HG03039 (cell line): Measurements from ENCODE around the gene KIDINS220.

Experiments
- ATAC-seq: cut with Tn5 transposase; IDR thresholded peaks from one replicate; pipeline ENCODE4 v1.9.1; 2021; ENCODE audit warnings: mild to moderate bottlenecking, moderate library complexity; ENCODE audit not compliant: unreplicated experiment

Gene KIDINS220

DNA sequence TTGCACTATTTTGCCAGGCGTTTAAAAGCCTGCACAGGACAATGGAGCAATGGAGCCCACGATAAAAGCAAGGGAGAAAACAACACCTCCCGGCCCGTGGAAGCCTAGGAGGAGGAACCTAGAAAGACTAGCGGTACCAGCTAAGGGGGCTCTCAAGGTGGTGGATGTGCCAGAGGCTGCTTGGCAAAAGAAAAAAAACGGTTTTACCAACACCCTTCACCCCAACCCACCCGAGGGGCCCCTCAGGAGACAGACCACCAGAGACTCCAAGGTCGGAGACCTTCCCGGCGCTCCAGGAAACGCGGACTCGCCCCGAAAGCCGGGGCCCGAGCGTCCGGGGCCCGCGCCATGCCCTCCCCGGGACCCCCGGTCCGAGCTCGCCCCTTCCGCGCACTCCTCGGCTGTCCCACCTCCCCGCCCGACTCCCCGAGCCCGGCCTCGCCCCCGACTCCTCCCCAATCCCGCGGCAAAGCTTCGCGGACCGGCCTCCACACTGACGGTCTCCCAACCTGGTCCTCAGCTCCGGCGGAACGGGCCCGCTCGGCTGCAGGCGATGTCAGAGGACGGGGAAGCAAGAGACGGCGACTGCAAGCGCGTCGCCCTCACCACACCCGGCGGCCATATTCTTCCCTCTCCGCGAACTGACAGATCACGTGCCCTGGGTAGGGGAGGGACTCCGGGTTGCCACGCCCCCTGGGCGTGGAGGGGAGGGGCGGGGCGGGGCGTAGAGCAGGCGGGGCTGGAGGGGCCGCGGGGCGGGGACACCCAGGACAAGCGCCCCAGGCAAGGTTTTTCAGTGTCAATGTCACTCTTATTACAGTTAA, at the start of gene KIDINS220:
Gene KIDINS220 (minus strand): TSS at position 643 of the 824 bp plus-strand sequence. CDS start 10,520 bp downstream, outside the sequence.
- peak; percentile 91 for ATAC-seq

DNA sequence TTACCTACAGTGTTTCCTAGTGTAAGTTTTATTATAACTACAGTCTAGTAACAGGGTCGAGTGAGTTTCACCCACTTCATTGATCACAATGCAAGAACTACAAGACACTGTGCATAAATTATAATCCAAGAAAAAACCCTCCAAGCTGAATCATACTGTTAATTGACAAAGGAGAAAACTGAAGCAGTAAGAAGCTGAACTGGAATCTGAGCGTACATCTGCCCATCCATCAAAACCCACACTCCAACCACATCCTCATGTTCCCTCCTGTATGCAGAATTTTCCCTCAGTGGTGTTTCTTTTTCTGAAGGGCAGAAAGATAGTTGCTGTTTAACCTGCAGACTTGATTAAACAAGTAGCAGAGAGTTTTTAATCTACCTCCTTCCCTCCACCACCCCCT, 49.5 kb upstream of the KIDINS220 start:
- ATAC-seq = no peak

DNA sequence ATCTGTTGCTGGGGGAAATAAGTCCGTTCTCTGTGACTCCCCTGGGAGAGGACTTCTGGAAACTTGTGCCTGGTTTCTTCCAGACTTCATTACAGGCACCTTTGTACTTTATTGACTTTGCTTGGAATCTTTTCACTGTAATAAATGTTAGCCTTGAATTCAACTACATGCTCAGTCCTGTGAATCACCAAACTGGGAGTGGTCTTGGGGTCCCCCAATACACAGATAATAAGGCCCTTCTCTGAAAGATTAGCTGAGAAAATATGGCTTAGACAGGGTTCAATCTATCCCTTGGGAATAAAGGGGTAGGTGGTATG, 48.7 kb upstream of the KIDINS220 start:
- ATAC-seq = no peak

DNA sequence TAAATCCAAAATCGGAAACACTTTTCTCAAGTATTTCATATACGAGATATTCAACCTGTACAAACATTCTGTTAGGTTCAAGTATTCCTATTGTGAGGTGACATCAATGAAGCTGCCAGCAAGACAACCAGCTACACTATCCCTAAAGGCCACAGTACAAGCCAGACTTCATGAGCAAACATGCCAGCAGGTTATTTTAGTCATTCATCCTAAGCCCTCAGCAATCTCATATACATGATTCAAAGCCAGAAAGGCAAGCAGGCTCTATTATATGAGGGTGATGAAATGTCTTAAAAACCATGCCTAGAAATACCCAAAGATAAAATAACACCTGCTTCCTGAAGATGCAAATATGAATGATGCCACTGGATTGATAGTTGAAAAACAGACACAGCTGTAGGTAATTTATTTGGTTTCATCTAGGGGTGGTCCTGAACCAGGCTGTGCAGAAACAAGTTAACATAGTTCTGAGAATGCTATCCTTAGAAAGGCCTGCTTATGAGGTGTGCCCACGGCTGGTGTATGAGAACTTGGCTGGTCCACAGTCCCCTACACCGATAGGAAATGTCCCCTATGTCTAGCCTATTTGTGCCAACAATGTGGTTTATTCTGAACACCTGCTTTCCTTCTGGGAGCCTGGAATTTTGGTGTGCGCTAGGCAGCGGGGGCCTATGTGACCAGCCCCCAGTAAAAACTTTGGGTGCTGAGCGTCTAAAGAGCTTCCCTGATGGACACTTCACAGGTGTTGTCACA, 48.2 kb upstream of the KIDINS220 start:
- no peak for ATAC-seq

DNA sequence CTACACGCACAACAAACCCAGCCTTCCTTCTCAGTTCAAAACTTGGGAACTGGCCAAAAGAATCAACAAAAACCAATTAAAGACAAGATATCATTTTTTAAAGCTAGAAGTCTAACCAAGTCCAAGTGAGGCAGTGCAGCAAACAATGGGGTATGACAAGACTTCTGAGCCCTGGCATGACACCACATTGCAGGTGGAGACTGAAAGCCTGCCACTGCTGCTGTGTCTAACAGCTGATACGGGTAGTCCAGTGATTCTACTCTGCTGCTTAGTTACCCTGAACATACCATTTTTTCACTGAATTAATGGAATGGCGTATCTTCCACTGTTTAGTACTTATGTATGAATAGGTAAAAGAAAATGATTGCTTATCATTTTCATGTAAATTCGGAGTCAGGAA, 47.4 kb upstream of the KIDINS220 start:
- no peak for ATAC-seq

DNA sequence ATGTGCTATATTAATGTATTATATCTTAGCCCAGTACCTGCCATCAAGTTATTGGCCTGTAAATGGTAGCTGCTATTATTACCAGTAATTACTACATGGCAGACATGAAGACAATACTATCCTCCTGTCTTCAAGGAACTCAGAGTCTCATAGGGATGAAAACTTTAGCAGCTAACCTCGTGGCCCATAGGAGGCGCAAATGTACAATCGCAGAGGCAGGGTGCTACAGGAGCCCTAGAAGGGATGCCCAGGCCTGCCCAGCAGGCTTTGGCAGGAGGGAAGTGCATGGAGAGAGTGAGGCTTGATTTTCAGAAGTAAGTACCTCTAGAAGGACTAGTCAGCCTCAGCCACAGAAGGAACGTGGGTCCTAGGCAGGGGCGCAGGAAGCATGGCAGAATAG, 44.7 kb upstream of the KIDINS220 start:
- no peak for ATAC-seq

DNA sequence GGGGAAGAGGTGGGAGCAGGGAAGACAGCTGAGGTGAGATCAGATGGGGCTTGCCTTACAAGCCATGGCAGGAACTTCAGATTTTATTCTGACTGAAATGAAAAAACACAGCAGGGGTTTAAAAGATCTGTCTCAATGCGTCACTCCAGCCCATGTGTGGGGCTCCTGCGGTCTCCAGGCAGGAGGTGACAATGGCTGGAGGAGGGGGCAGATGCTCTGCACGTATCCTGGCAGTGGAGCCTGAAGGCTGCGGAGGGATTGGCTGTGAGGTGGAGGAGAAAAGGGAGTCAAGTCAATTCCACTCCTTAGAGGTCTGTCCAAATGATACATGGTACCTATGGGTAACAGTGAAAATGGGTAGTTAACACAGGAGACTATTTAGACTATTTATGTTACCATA, 40.5 kb upstream of the KIDINS220 start:
- ATAC-seq = no peak

DNA sequence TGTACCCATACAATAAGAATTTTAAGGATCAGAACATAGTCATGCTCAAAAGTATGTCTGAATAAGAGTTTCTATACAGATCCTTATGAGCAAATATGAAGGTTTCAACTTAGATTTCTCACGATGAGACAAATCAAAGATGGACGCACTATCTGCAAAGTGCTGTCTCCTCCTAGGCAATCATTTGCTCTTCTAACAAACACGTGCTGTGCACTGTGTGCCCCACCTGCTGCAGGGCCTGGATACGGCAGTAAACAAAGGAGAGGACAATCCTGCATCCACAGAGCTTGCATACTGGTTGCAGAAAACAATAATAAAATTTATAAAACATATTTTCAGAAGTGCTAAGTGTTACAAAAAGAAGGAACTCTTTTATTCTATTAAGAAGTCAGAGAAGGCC, 39.9 kb upstream of the KIDINS220 start:
- ATAC-seq = no peak

DNA sequence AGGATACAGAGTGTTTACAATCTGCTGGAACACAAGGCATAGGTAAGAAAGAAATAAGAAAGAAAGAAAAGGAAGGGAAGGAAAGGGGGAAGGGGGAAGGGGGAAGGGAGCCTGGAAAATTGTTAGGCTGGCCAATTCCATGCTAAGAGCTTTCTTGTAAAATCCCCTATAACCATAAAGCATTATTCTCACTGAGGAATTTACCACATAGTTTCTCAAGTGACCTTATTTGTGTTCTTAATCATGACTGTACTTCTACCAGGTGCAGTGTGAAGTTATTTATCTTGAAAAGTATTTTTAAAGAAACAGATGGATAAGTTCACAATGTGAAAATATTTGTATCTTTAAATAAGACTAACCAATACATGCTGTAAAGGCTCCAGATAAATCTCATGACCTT, 39.2 kb upstream of the KIDINS220 start:
- no peak for ATAC-seq

DNA sequence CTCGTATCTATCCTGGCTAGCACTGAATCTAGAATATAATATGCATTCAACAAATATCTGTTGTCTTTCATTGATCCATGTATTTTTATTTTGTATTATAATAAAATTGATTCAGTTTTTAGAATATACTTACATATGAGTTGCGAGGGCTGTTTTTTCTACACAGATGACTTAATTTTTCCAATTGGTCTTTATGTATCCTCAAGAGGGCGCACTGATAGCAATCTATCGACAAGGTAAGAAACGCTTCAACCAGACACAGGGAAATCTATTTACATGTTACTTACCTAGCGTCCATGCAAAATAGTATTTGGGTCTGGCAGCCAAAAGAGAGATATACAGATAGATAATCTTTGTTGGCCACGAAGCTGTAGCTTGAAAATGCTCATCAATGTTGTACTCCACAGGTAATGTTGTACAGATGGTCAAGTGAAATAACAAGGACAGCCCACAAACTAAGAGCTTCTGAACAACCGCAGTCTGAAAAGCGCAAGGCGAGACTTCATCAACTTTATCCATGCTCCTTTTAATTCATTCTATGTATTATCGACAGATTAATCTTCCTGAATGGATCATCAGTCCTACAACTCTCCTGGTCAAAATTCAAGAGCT, 35.5 kb upstream of the KIDINS220 start:
- ATAC-seq = no peak

DNA sequence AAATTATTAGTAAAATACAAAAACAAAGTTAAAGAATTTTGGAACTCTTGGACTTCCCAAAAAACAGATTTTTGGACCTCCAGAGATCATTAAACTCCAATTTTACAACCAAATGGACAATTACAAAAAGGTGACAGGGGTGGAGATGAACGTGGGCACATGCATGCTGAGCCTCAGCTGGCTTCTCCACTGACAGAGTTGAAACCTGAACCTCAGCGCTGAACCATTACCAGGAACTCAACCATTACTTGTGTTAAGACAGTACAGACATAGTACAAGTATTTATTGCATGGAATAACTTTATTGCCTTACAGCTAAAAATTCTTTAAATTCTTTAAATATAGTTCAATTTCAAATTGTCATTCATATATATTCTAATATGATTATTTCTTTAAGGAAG, 33.0 kb upstream of the KIDINS220 start:
- no peak for ATAC-seq

DNA sequence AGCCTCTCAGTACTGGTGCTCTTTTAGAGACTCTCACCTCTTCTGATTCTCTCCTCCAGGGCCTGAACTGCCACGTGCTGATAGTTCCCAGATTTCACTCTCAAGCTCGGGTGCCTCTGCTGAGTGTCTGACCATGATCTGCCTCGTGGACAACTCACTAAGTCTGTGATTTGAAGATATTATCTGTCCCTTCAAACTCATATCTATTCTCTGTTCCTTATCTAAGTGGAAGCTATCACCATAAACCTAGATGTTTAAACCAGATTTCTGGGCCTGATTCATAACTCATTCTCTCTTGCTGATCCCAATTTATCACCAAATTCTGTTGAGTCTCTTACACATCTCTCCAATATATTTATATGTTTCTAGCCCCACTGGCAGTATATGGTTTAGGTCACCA, 29.9 kb upstream of the KIDINS220 start:
- no peak for ATAC-seq

DNA sequence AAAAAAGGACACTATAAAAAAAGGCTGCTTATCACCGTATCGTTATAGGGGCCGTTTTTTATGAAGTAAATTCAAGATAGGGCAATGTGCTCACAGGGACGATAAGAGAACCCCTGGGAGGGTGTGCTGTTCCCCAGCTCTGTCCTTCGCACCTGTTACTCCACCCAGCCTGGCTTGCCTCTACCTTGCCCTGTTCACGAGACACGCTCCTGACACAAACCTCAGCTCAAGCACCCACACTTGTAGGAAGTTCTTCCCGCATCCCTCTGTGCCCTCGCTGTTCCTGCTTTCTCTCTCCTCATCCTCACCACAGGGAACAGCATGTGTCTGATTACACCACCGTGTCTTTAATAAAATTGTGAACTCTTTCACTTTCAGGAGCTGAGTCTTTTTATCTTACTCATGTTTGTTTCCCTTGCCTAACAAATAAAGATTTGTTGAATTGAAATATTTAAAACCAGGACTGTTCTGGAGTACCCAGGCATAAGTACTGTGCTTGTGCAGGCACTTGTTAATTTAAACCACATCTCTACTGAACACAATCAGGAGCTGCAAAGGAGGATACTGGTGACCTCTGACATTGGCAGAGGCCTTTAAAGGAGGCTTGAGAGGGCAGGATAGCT, 26.0 kb upstream of the KIDINS220 start:
- no peak for ATAC-seq

DNA sequence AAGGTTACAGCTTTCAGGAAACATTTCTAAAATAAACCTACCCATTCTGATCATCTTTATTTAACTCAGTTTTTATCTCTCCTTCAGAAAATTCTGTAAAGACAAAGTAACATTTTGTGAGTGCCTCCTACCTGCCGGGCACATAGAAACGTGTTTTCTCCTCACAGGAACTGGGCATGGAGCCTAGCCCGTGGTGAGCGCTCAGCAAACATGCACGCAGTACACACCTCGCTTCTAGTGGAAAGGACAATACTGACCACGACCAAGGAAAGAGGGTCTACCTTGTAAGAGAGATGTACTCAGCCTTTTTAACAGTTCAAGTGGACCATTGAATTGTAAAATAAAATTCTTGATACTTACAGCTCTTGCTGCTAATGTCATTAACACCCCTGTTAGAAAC, 24.8 kb upstream of the KIDINS220 start:
- no peak for ATAC-seq

DNA sequence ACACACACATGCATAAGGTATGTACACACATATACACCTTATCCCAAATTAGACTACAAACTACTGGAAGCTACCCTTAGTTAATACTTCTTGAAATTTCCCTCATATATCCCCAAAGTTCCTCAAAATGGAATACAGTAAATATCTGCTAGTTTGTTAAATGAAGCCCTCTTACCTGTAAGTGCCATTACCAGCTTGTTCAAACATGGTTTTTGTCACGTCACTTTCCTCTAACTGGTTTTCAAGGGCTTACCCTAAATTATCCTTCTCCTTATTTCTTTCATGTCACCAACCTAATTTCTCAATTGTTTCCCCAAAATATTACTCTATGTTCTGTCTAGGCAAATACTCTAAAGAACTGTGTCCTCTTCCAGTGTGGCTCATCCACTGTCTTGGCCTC, 24.4 kb upstream of the KIDINS220 start:
- ATAC-seq = no peak

DNA sequence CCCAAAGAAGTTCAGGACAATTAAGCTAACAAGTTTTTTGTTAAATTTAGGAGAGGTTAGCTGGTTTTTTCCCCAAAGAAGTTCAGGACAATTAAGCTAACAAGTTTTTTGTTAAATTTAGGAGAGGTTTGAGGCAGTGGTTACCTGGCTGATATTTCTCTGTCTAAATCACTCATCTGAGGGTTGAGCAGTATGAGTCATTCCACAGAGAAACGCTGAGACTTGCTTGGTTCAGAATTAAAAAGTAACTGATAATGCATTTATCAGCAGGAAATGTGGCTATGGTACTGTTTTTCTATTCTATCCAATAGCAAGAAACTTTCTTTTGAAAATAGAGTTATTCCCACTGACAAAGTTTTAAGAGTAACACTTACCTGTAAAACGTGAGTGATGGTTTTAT, 22.8 kb upstream of the KIDINS220 start:
- no peak for ATAC-seq

DNA sequence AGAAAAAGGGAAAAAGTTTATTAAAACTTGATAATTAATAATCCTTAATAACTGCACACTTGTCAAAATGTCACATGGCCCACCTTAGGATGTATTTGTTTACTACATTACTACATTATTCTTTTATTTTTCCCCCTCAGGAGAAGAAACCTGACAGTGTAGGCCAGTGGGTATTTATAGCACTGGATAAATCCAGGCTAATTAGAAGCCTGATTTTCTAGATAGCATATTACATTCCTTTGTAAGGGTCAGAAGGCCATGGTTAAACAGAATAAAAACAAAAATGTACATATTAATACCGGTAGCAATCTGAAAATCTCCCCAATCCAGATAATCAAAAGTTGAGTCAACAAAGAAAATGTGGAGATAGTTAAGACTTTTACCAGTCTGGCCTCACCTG, 21.5 kb upstream of the KIDINS220 start:
- ATAC-seq = no peak

DNA sequence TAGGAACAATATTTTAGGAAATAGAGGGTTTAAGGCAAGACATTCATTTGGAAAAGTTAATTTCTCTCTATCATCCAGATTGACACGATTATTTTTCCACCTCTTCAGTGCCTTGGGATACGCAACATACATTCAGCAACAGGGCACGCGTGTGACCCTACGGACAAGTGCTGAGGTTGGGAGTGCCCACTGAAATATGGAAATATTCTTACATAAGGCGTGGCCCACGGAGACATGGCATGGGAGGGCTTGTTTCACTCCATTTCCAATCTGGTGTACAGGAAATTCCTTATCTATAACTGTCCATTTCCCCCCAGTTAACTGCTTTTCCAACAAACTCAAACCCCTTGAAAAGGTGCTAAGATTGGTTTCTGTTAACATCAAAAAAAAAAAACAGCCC, 20.9 kb upstream of the KIDINS220 start:
- no peak for ATAC-seq

DNA sequence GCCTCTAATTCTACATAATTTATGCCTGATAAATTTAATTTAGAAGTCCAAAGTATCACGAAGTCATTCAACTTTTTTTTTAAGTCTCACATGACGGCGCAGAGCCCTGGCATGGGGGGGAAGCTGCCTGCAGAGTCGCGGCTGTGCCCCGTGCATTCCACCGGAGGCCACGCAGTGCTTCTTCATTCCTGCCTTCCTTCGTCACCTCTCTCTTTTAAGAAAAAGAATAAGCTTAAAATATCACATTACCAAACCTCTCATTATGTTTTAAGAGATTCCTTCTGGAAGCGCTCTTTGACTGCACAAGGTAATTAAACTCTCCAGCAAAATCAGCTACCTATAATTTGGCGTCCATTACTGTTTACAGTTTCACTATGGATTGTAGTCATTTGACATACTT, 20.3 kb upstream of the KIDINS220 start:
- no peak for ATAC-seq

DNA sequence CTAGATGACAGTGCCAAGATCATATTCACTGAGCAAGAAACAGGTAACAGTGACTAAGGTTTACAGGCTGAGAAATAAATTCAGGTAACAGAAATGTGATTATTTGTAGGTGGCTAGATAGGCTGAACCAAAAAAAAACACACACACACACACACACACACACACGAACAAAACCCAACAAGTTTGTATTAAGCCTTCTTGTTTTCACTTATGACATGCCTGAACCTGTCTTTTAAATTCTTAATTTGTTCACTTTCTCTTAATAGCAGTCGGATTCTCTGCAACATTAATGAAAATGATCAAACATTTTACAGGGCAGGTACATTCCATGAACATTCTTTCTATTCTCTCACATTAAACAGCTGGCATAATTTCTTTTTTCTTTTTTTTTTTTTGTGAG, 18.8 kb upstream of the KIDINS220 start:
- ATAC-seq = no peak

DNA sequence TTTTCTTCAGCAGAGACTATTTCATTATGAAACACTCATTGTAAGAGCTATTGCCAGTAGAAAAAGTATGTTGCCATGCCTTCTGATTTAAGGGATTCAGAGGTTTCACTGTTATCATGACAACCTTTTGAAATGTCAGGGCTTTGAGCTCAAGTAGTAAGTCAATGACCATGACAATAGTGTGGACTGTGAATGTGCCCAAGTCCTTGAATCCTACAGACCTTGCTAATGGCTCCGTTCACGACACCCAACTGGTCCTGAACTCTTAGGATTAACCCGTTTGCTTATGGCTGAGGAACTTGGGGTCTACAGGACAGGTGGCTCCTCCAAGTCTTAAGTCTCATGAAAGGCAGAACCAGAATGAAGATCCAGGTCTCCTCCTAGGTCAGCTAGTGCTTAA, 17.6 kb upstream of the KIDINS220 start:
- ATAC-seq = no peak

DNA sequence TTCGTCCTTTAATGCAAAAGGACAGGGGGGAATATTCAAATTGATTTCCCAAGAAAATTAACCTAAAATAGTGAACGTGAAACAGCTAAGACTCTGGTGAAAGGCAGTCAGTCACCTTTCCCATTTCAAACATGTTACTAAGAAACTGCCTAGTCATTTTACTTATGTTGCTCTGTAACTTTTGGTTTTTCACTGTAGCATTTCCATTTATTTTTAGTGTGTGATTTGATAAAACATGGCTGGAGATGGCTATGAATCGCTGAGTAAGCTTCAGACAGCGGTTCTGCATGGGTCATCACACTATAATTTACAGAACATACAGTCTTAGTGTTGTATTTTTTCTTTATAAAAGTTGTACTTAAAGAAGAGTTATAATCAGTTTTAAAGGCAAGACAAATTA, 16.0 kb upstream of the KIDINS220 start:
- no peak for ATAC-seq
